Activated T-cell treated with anti-CD3 and anti-CD28 coated beads, Interleukin-2, amount 50 U/mL, for 72 hours (primary cell): ENCODE results near the gene MAP7D3. TPM values are rescaled to one million over a fixed set of nuclear protein-coding genes. Genes with fewer than 3 reads are reported as not detected.
"Not testable (repeated sequence)": the region's sequence is repeated elsewhere in the genome, so short reads cannot be mapped to it uniquely, and the experiment has no call there.

Experiments used
- ATAC-seq, 2 donors: fragments of 150-1000 bp; cut with Tn5 transposase; replicated peaks in 1 of 2; 2 replicates each; pipeline ENCODE4 v1.10.0; 2021; ENCODE audit warnings: moderate library complexity in 2 of 2, mild to moderate bottlenecking in 1 of 2
- DNase-seq, 2 donors: peaks; one replicate each; pipeline ENCODE4 v3.0.0; 2021 to 2022; ENCODE audit warnings: mixed read lengths in 1 of 2
- H3K27ac Mint-ChIP-seq: one replicate; pipeline ENCODE4 v1.8.0; 2022; ENCODE audit warnings: mild to moderate bottlenecking, moderate library complexity, mixed read lengths
- H3K27me3 Mint-ChIP-seq: one replicate; pipeline ENCODE4 v1.8.0; 2022; ENCODE audit warnings: low read depth, mixed read lengths
- H3K36me3 Mint-ChIP-seq, 2 donors: one replicate each; pipeline ENCODE4 v1.8.0; 2022; ENCODE audit warnings: mixed read lengths in 2 of 2, mild to moderate bottlenecking in 1 of 2; ENCODE audit not compliant: insufficient read depth in 2 of 2
- H3K4me1 Mint-ChIP-seq: one replicate; pipeline ENCODE4 v1.8.0; 2022; ENCODE audit warnings: low read depth, mixed read lengths
- H3K4me3 Mint-ChIP-seq, 2 donors: one replicate each; pipeline ENCODE4 v1.8.0; 2022; ENCODE audit warnings: mild to moderate bottlenecking in 2 of 2, mixed read lengths in 2 of 2, moderate library complexity in 2 of 2
- H3K9me3 Mint-ChIP-seq, 2 donors: one replicate each; pipeline ENCODE4 v1.8.0; 2022; ENCODE audit warnings: mixed read lengths in 2 of 2
- total RNA-seq, 2 donors: library from RNA; stranded (reverse); gene quantifications; one replicate each; pipeline ENCODE4 v1.2.3, GENCODE V29; 2022

MAP7D3 gene
- total RNA-seq, 2 donors from 2014 or later = 11.3 to 11.8 TPM

DNA sequence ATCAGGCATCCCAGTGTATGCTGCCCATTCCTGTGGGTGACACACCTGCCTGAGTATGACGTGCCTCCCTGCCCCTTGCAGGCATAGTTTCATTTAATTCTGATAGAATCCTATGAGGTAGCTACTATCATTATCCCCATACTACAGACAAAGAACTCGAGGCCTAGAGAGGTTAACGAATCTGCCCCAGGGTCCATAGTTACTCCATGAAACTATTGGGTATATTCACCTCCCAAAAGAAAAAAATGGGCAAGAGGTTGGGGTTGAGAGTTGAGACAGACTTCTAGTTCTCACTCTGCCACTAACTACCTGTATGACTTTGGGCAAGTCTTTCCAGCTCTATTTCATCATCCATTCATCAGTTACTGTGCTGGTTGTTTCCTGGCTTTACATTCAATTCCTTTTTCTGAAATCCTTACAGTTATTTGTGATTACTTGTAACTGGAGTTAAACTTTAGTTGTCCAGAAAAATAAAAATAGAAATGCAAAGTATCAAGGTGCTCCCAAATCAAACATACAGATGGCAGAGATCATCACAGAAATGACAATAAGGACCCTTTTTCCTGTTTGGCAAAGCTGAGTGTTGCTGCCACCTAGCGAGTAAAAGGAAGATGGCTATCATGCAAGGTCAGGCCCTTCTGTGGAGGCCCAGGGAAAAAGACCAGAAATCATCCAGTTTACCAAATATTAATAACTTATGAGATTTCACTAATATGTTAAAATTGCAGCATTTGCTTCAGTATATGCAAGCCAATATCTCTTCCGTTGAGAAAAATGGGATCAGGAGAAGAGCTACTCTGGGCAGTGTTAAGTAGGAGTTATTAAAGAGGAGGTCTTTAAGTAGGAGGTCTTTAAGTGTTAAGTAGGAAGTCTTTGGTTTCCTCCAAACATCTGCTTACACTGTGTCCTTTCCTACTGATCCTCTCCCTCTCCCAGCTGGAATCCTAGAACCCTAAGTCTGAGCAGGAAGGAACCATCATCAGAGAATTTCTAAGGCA is 17.1 kb upstream of the MAP7D3 start:
- H3K4me3 Mint-ChIP-seq = no peak overlapping the region
- DNase-seq (peak; percentile 43 to 55), ATAC-seq (peak; percentile 64 to 76)
- peaks cover 8% of the 10 kb centered on the region for H3K27me3 Mint-ChIP-seq
- H3K4me1 Mint-ChIP-seq = peaks cover 8% of the 10 kb centered on the region
- H3K36me3 Mint-ChIP-seq = no peaks in the 10 kb centered on the region
- H3K27ac Mint-ChIP-seq = peak overlapping the region; percentile 42
- no peaks in the 10 kb centered on the region for H3K9me3 Mint-ChIP-seq

DNA sequence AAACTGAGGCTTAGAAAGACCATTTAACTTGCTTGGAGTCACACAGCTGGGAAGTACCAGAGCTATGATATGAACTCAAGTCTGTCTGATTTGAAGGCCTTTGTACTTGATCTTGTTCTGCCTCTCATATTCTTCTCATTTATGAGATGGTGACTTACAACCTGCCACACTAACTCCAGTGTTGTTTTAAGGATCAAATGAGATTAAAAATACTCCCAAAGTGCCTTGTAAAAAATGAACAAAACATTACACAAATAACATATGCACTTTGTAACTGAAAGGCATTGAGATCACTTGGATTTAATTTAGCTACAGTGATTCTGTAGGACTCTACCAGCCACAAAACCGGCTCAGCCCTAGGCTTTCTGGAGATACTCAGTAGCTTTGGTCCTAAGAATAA is 15.6 kb upstream of the MAP7D3 start:
- Mint-ChIP-seq H3K9me3 (no peaks in the 10 kb centered on the region), H3K27ac (no peak overlapping the region)

GRCh38 chrX:136262812-136263315 is 11.7 kb upstream of the MAP7D3 start:
- ATAC-seq (no peak), DNase-seq (no peak)
- no peak overlapping the region for H3K4me3 Mint-ChIP-seq
- no peaks in the 10 kb centered on the region for H3K9me3 Mint-ChIP-seq
- no peak overlapping the region for H3K27ac Mint-ChIP-seq
- H3K36me3 Mint-ChIP-seq = no peaks in the 10 kb centered on the region
- H3K4me1 Mint-ChIP-seq = peaks cover 21% of the 10 kb centered on the region
- peaks cover under 1% of the 10 kb centered on the region for H3K27me3 Mint-ChIP-seq

More for the DNA sequence above, 15.6 kb upstream of the MAP7D3 start:
- ATAC-seq (no peak), DNase-seq (no peak)
- H3K4me3 Mint-ChIP-seq = no peak overlapping the region
- H3K27me3 Mint-ChIP-seq = no peaks in the 10 kb centered on the region
- H3K36me3 Mint-ChIP-seq = no peaks in the 10 kb centered on the region
- H3K4me1 Mint-ChIP-seq = peaks cover 8% of the 10 kb centered on the region

DNA sequence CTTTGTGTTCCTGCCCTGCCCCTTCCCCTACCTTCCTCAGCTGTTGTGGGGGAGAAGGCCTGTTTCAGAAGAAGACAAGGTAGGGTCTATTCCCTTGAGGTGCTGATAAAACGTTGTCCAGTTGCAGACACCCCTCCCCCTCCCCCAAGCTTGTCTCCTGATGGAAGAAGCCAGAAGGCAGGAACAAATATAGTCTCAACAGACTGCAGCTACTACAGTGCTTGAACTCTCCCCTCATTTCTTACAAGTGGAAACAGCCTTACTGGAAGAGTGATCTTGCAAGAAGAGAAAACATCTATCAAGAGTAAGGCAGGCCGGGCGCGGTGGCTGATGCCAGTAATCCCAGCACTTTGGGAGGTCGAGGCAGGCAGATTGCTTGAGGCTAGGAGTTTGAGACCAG is 11.0 kb upstream of the MAP7D3 start:
- H3K36me3 Mint-ChIP-seq = no peaks in the 10 kb centered on the region
- no peak overlapping the region for H3K4me3 Mint-ChIP-seq
- peaks cover 6% of the 10 kb centered on the region for H3K27me3 Mint-ChIP-seq
- H3K27ac Mint-ChIP-seq = no peak overlapping the region
- H3K9me3 Mint-ChIP-seq = no peaks in the 10 kb centered on the region
- no peak for ATAC-seq
- DNase-seq = no peak
- peaks cover 20% of the 10 kb centered on the region for H3K4me1 Mint-ChIP-seq

- ATAC-seq (no peak), DNase-seq (no peak)
- no peak overlapping the region for H3K27ac Mint-ChIP-seq
- peaks cover 20% of the 10 kb centered on the region for H3K4me1 Mint-ChIP-seq
- H3K36me3 Mint-ChIP-seq = no peaks in the 10 kb centered on the region
- H3K4me3 Mint-ChIP-seq = no peak overlapping the region
- peaks cover 15% of the 10 kb centered on the region for H3K27me3 Mint-ChIP-seq
- no peaks in the 10 kb centered on the region for H3K9me3 Mint-ChIP-seq
These were observed 10.1 kb upstream of the MAP7D3 start for GRCh38 chrX:136261321-136261720.

DNA sequence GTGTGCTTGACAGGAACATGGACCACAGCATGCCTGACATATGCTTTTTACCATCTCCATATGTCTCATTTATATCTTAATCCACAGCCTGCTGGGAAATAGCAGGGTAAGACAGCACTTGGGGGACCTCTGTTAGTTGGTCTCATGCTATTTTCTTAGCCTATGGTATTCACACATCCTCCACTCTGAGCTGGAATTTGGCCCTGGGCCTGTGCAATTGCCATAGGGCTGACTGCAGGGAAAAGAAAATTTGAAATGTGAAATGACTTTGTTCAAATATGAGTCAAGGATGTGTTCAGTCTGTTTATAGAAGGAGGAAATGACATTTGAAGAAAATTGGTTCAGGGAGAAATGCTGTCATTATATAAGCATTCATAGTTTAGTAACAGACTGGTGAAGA is 9.6 kb upstream of the MAP7D3 start:
- H3K27ac Mint-ChIP-seq = no peak overlapping the region
- ATAC-seq = peak in 1 of 2 donors; percentile 17
- no peak for DNase-seq
- H3K27me3 Mint-ChIP-seq = peaks cover 21% of the 10 kb centered on the region
- H3K4me1 Mint-ChIP-seq = peaks cover 20% of the 10 kb centered on the region
- no peaks in the 10 kb centered on the region for H3K9me3 Mint-ChIP-seq
- no peak overlapping the region for H3K4me3 Mint-ChIP-seq
- H3K36me3 Mint-ChIP-seq = no peaks in the 10 kb centered on the region

DNA sequence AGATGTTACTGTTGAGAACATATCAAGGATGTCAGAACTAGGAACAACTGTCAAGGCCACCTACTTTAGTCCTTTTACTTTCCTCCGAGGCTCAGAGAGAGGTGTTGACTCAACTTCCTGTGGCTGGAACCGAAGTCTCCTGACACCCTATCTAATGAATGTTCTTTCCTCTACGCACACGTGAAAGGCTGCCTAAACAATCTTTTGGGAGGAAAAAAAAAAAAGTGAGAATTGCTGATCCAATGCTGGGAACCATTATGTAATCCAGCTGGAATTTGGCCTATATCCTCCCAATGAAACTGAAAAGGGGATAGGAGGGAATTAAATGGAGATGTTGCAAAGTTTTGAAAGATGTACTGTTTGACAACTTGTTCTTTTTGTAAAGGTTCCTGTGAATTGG is 8.3 kb upstream of the MAP7D3 start:
- Mint-ChIP-seq H3K9me3 (no peaks in the 10 kb centered on the region), H3K27me3 (peaks cover 23% of the 10 kb centered on the region), H3K36me3 (no peaks in the 10 kb centered on the region), H3K27ac (no peak overlapping the region), H3K4me3 (peak overlapping the region; percentile 52 to 66), H3K4me1 (peaks cover 20% of the 10 kb centered on the region)
- peak; percentile 69 to 76 for ATAC-seq
- peak; percentile 11 to 22 for DNase-seq

DNA sequence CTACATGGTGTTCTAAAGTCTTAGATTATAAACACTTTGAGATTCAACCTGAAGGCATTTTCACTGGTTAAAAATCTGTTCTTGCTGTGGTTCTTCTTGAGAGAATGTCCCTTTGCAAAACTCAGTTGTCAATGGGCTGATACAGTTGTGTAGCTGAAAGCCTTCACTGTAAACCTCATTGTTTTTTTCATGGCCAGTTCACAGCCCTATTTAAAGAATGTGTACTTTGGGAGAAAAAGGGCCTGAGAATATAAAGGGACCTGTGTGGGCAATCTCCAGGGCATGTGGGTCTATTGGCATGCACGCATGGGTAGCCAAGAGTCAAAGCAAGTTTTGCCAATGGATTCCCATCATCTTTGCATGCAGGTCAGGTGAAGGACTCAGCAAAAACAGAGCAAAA is 7.8 kb upstream of the MAP7D3 start:
- Mint-ChIP-seq H3K4me3 (peak overlapping the region in 1 of 2 donors; percentile 66), H3K4me1 (peaks cover 20% of the 10 kb centered on the region), H3K27me3 (peaks cover 23% of the 10 kb centered on the region), H3K36me3 (no peaks in the 10 kb centered on the region), H3K27ac (no peak overlapping the region), H3K9me3 (no peaks in the 10 kb centered on the region)
- ATAC-seq = no peak
- no peak for DNase-seq

DNA sequence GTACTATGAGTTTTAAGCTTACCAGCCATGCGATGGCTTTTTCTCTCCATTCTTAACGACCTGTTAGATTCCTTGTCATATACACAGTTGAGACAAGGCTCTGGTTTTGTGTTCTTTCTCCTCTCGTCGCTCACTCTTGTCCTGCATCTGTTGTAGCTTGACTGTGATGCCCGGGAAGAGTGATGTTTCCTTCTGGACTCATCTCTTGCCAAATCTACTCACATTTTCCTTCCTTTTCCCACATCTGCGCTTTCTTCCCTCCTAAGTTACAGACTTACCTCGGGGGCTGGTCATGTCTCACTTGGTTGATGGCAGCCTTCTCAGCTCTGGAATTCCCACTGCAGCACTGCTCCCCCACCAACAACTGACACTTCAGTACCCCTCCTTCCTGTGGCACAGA is 4.8 kb upstream of the MAP7D3 start:
- Mint-ChIP-seq H3K27me3 (peaks cover 31% of the 10 kb centered on the region), H3K4me3 (no peak overlapping the region), H3K36me3 (peaks cover 0 to 1% of the 10 kb centered on the region in 2 donors), H3K4me1 (peaks cover 20% of the 10 kb centered on the region), H3K27ac (no peak overlapping the region), H3K9me3 (no peaks in the 10 kb centered on the region)
- no peak for ATAC-seq
- no peak for DNase-seq

DNA sequence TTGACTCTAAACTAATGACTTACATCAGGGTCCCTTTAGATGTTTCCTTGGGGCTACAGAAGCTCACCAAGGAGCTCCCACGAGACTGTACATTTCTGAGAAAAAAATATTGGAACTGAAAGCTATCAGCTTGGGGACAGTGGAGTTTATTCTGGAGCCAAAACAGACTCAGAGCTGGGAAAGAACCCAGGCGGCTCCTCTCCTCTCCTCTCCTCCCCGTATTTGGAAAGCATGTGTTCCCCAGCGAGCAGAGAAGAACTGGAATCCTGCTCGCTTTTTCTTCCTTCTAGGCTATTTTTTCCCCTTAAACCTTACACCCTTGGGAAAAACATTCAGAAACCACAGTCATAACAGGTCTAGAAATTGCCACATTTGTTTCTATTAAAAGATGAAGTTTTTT is 4.3 kb upstream of the MAP7D3 start:
- H3K36me3 Mint-ChIP-seq = peaks cover 0 to 1% of the 10 kb centered on the region in 2 donors
- peaks cover 31% of the 10 kb centered on the region for H3K27me3 Mint-ChIP-seq
- no peak overlapping the region for H3K4me3 Mint-ChIP-seq
- H3K4me1 Mint-ChIP-seq = peaks cover 17% of the 10 kb centered on the region
- H3K27ac Mint-ChIP-seq = no peak overlapping the region
- ATAC-seq = no peak
- DNase-seq = no peak
- H3K9me3 Mint-ChIP-seq = no peaks in the 10 kb centered on the region

GRCh38 chrX:136250191-136251040 is 784 bp downstream of the MAP7D3 start:
- Mint-ChIP-seq H3K4me1 (no peaks in the 10 kb centered on the region), H3K27me3 (peaks cover 16% of the 10 kb centered on the region), H3K9me3 (no peaks in the 10 kb centered on the region), H3K36me3 (peaks cover 0 to 1% of the 10 kb centered on the region in 2 donors), H3K4me3 (peak overlapping the region; percentile 68 to 86), H3K27ac (peak overlapping the region; percentile 84)
- DNase-seq (peak; percentile 40 to 55), ATAC-seq (peak; percentile 63 to 70)

DNA sequence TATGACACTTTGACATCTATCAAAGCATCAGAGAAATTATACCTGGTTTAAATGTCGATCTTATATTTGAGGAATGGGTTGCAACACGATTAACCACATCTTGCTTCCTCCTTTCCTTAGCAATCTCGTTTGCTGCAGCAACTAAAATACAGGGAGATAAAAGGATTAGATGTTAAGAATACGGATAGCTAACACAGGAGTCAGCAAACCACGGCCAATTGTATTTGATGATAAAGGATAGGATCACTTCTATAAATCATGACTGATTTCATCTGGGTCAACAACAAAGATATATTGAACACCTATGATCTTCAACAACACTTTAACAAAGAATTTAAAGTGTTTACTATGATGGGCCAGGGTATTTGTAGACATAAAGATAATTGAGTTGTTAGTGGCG is 5.0 kb downstream of the MAP7D3 start:
- Mint-ChIP-seq H3K4me1 (no peaks in the 10 kb centered on the region), H3K36me3 (peaks cover 5 to 10% of the 10 kb centered on the region in 2 donors), H3K4me3 (no peak overlapping the region), H3K9me3 (no peaks in the 10 kb centered on the region), H3K27ac (no peak overlapping the region), H3K27me3 (peaks cover 19% of the 10 kb centered on the region)
- DNase-seq (no peak), ATAC-seq (no peak)

DNA sequence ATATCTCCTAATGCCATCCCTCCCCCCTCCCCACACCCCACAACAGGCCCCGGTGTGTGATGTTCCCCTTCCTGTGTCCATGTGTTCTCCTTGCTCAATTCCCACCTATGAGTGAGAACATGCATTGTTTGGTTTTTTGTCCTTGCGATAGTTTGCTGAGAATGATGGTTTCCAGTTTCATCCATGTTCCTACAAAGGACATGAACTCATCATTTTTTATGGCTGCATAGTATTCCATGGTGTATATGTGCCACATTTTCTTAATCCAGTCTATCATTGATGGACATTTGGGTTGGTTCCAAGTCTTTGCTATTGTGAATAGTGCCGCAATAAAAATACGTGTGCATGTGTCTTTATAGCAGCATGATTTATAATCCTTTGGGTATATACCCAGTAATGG is 13.4 kb downstream of the MAP7D3 start:
- H3K27me3 Mint-ChIP-seq = peaks cover 19% of the 10 kb centered on the region
- peaks cover 6 to 10% of the 10 kb centered on the region in 2 donors for H3K36me3 Mint-ChIP-seq
- H3K4me3 Mint-ChIP-seq, DNase-seq, ATAC-seq, H3K27ac Mint-ChIP-seq, H3K4me1 Mint-ChIP-seq, H3K9me3 Mint-ChIP-seq: not testable (repeated sequence)
